HepG2 (cell line): ENCODE data around the gene COL9A2. TPM values are rescaled to one million over a fixed set of nuclear protein-coding genes. Genes with fewer than 3 reads are reported as not detected.
A peak's percentile ranks its signal among the peaks of the same experiment; 100 is the strongest.

Experiments used
- BHLHE40 ChIP-seq: IDR thresholded peaks from 2 replicates; pipeline ENCODE4 v1.6.1; 2011; ENCODE audit warnings: low read length, improper control_type of control experiment
- CHD2 ChIP-seq: IDR thresholded peaks from 2 replicates; pipeline ENCODE4 v1.6.1; 2011; ENCODE audit warnings: low read depth, low read length, improper control_type of control experiment
- CHD4 ChIP-seq: fragments of 200-600 bp; sonication (generic); IDR thresholded peaks from 2 replicates; pipeline ENCODE4 v1.7.0; 2017; ENCODE audit warnings: mild to moderate bottlenecking, low read length, borderline replicate concordance
- CREB3 ChIP-seq: sonication (generic); formaldehyde crosslinking; IDR thresholded peaks from 2 replicates; pipeline ENCODE4 v1.5.0; 2020; ENCODE audit warnings: missing genetic modification reagents
- HMG20B ChIP-seq: conservative IDR thresholded peaks from 2 replicates; pipeline ENCODE4 v1.6.1; 2016; ENCODE audit warnings: missing genetic modification reagents, missing compliant biosample characterization
- HOXA3 ChIP-seq: sonication (generic); formaldehyde crosslinking; IDR thresholded peaks from 2 replicates; pipeline ENCODE4 v1.5.0; 2020; ENCODE audit warnings: missing genetic modification reagents
- IRX3 ChIP-seq: sonication (generic); formaldehyde crosslinking; IDR thresholded peaks from 2 replicates; pipeline ENCODE4 v1.8.1; 2023; ENCODE audit warnings: mild to moderate bottlenecking, low read depth, missing genetic modification reagents, borderline replicate concordance
- KDM3A ChIP-seq: IDR thresholded peaks from 2 replicates; pipeline ENCODE4 v1.6.1; 2018; ENCODE audit warnings: low read depth, missing compliant biosample characterization
- KLF12 ChIP-seq: sonication (generic); formaldehyde crosslinking; IDR thresholded peaks from 2 replicates; pipeline ENCODE4 v1.4.0; 2020; ENCODE audit warnings: missing genetic modification reagents, borderline replicate concordance
- MIER3 ChIP-seq: IDR thresholded peaks from 2 replicates; pipeline ENCODE4 v1.6.1; 2016; ENCODE audit warnings: missing compliant biosample characterization, borderline replicate concordance
- NFIB ChIP-seq: sonication (generic); formaldehyde crosslinking; IDR thresholded peaks from 2 replicates; pipeline ENCODE4 v1.9.0; 2021; ENCODE audit warnings: missing genetic modification reagents, mild to moderate bottlenecking, borderline replicate concordance
- RFX3 ChIP-seq: IDR thresholded peaks from 2 replicates; pipeline ENCODE4 v1.6.1; 2016; ENCODE audit warnings: missing biosample characterization, missing genetic modification reagents
- SMAD1 ChIP-seq: sonication (generic); formaldehyde crosslinking; IDR thresholded peaks from 2 replicates; pipeline ENCODE4 v1.4.0; 2020; ENCODE audit warnings: missing genetic modification reagents, low read depth, mild to moderate bottlenecking, borderline replicate concordance
- SMC3 ChIP-seq: IDR thresholded peaks from 2 replicates; pipeline ENCODE4 v1.6.1; 2011; ENCODE audit warnings: low read length, improper control_type of control experiment
- TERF1 ChIP-seq: sonication (generic); formaldehyde crosslinking; IDR thresholded peaks from 2 replicates; pipeline ENCODE4 v1.8.0; 2022; ENCODE audit warnings: mild to moderate bottlenecking, missing genetic modification reagents, moderate library complexity
- UBTF ChIP-seq: sonication (generic); formaldehyde crosslinking; IDR thresholded peaks from 2 replicates; pipeline ENCODE4 v1.4.0; 2020; ENCODE audit warnings: mild to moderate bottlenecking, missing genetic modification reagents
- ZBTB8A ChIP-seq: sonication (generic); formaldehyde crosslinking; IDR thresholded peaks from 2 replicates; pipeline ENCODE4 v1.4.0; 2020; ENCODE audit warnings: mild to moderate bottlenecking, low read depth, missing genetic modification reagents, borderline replicate concordance
- ZNF17 ChIP-seq: sonication (generic); formaldehyde crosslinking; IDR thresholded peaks from 2 replicates; pipeline ENCODE4 v1.5.0; 2020; ENCODE audit warnings: mild to moderate bottlenecking, missing genetic modification reagents
- ZNF205 ChIP-seq: IDR thresholded peaks from 2 replicates; pipeline ENCODE4 v1.6.1; 2018; ENCODE audit warnings: missing biosample characterization, missing genetic modification reagents
- ZNF510 ChIP-seq: sonication (generic); formaldehyde crosslinking; IDR thresholded peaks from 2 replicates; pipeline ENCODE4 v1.4.0; 2020; ENCODE audit warnings: low read depth, mild to moderate bottlenecking, missing genetic modification reagents
- ZNF570 ChIP-seq: sonication (generic); formaldehyde crosslinking; IDR thresholded peaks from 2 replicates; pipeline ENCODE4 v1.4.0; 2020; ENCODE audit warnings: mild to moderate bottlenecking, missing genetic modification reagents, borderline replicate concordance
- polyA plus RNA-seq, 8 experiments: library from polyadenylated mRNA; depleted of rRNA in 3 of 8; stranded (reverse) in 7 of 8; unstranded in 1 of 8; fragments of >200 nt; fragmentation: Illumina TruSeq in 4 of 8; extraction: Trizol in 4 of 8; gene quantifications; 2 replicates each; pipeline versions ENCODE4 v1.2.1 to v1.2.3, GENCODE V29; 2011 to 2016; ENCODE audit warnings: low read depth in 4 of 8, missing spikeins in 1 of 8, mixed read lengths in 1 of 8; ENCODE audit not compliant: insufficient read depth in 1 of 8
- total RNA-seq, 5 experiments: library from RNA; depleted of rRNA; stranded (reverse); fragments of >200 nt; fragmentation: Illumina TruSeq; extraction: Trizol; gene quantifications; 2 replicates each; pipeline ENCODE4 v1.2.3, GENCODE V29; 2016; ENCODE audit warnings: low read depth in 1 of 5

COL9A2 gene
- total and polyA plus RNA-seq, 2 of the 13 experiments (the other 11 are each of a cell fraction or from before 2014, with no cell fraction given): 20.2 to 26.9 TPM

- TF ChIP-seq UBTF (peak; percentile 28; the same call in 1 of the 2 replicates), BHLHE40 (no peak), CHD4 (no peak), ZNF510 (no peak), HMG20B (CRISPR knock-in tag) (no peak), TERF1 (CRISPR knock-in tag) (no peak), ZBTB8A (CRISPR knock-in tag) (no peak), CREB3 (CRISPR knock-in tag) (no peak), SMC3 (peak; percentile 96), CHD2 (no peak), KLF12 (CRISPR knock-in tag) (no peak), MIER3 (CRISPR knock-in tag) (no peak), RFX3 (CRISPR knock-in tag) (no peak), ZNF205 (CRISPR knock-in tag) (no peak), IRX3 (CRISPR knock-in tag) (no peak), NFIB (no peak), ZNF570 (CRISPR knock-in tag) (no peak), ZNF17 (CRISPR knock-in tag) (no peak), SMAD1 (CRISPR knock-in tag) (0 out of 2 replicates have a peak, but pooled peaks have one; percentile 37), HOXA3 (CRISPR knock-in tag) (peak; percentile 34; the same call in 1 of the 2 replicates), KDM3A (CRISPR knock-in tag) (0 out of 2 replicates have a peak, but pooled peaks have one; percentile 33)
Measured at GRCh38 chr1:40338745-40339419, 21.8 kb upstream of the COL9A2 start (continued).
